Measurements from ENCODE around the gene ICA1. TPM values are rescaled to one million over a fixed set of nuclear protein-coding genes. Genes with fewer than 3 reads are reported as not detected.

ICA1 gene
- polyA plus RNA-seq, 3 donors: 3.2 to 7.0 (median 4.2) TPM

DNA sequence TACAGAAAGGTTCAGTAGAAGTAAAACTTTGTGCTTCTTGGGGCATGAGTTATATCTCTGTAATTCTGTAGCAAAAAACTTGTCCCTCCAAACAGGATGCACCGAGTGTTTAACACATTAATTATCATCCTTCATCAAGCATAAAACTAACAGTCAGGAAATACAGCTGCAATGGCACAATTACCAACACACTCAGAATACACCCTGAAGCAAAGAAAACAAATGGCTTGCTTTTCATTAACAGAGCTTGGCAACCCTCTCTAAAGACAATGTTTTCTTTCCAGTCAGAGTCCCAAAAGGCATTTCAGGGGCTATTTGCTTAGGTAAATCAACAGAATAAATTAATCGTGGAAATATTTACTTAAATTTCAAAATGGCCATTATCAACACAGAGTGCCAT lies 107.7 kb downstream of the ICA1 start:
- Histone ChIP-seq H3K9ac (ENCODE audit: insufficient read depth, low read length, poor library complexity, severe bottlenecking) (no peak overlapping the region), H3K4me2 (replicated peaks; ENCODE audit: extremely low read depth, low read length, poor library complexity, severe bottlenecking) (no peak overlapping the region), H3K4me3 (replicated peaks in 1 of 3; ENCODE audit: low read depth in 2 of 3, low read length in 3 of 3) (no peak overlapping the region), H3K4me1 (ENCODE audit: control insufficient read depth in 1 of 2, insufficient read depth in 2 of 2, low read length in 2 of 2) (peaks cover 11 to 15% of the 10 kb centered on the region in 2 donors), H2AFZ (ENCODE audit: insufficient read depth, low read depth, low read length, poor library complexity, severe bottlenecking) (no peak overlapping the region), H3K79me2 (ENCODE audit: insufficient read depth, low read length) (no peaks in the 10 kb centered on the region), H3K27ac (ENCODE audit: low read depth in 1 of 2, low read length in 2 of 2) (no peak overlapping the region), H4K20me1 (ENCODE audit: insufficient read depth, low read length) (no peaks in the 10 kb centered on the region), H3K27me3 (ENCODE audit: control insufficient read depth in 2 of 2, insufficient read depth in 2 of 2, low read length in 2 of 2) (no peaks in the 10 kb centered on the region), H3K36me3 (replicated peaks in 1 of 2; ENCODE audit: control insufficient read depth in 1 of 2, insufficient read depth in 2 of 2, low read length in 2 of 2) (no peaks in the 10 kb centered on the region), H3K9me3 (replicated peaks in 1 of 2; ENCODE audit: control insufficient read depth in 1 of 2, insufficient read depth in 1 of 2, low read length in 2 of 2) (no peaks in the 10 kb centered on the region)
- TF ChIP-seq, protein P1, sequence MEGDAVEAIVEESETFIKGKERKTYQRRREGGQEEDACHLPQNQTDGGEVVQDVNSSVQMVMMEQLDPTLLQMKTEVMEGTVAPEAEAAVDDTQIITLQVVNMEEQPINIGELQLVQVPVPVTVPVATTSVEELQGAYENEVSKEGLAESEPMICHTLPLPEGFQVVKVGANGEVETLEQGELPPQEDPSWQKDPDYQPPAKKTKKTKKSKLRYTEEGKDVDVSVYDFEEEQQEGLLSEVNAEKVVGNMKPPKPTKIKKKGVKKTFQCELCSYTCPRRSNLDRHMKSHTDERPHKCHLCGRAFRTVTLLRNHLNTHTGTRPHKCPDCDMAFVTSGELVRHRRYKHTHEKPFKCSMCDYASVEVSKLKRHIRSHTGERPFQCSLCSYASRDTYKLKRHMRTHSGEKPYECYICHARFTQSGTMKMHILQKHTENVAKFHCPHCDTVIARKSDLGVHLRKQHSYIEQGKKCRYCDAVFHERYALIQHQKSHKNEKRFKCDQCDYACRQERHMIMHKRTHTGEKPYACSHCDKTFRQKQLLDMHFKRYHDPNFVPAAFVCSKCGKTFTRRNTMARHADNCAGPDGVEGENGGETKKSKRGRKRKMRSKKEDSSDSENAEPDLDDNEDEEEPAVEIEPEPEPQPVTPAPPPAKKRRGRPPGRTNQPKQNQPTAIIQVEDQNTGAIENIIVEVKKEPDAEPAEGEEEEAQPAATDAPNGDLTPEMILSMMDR (IDR thresholded peaks at IDR 0.05): no peak
- H3K9me3 Mint-ChIP-seq: peaks cover 0 to 4% (median 1%) of the 10 kb centered on the region in 7 donors
- intact Hi-C loops (cut with micrococcal nuclease): no loop called here
- DNase-seq: no peak
- H3K27ac Mint-ChIP-seq: no peak overlapping the region
- H3K4me1 Mint-ChIP-seq: peaks cover 23% of the 10 kb centered on the region
- H3K4me3 Mint-ChIP-seq: no peak overlapping the region
- H3K36me3 Mint-ChIP-seq: peaks cover 13 to 19% of the 10 kb centered on the region in 2 donors
- WGBS (ENCODE audit: insufficient coverage): 0% methylated on average over 1 of the region's 2 CpGs
- H3K27me3 Mint-ChIP-seq (ENCODE audit: low read depth in 3 of 3): peaks cover 0 to 2% (median 0%) of the 10 kb centered on the region in 3 donors

DNA sequence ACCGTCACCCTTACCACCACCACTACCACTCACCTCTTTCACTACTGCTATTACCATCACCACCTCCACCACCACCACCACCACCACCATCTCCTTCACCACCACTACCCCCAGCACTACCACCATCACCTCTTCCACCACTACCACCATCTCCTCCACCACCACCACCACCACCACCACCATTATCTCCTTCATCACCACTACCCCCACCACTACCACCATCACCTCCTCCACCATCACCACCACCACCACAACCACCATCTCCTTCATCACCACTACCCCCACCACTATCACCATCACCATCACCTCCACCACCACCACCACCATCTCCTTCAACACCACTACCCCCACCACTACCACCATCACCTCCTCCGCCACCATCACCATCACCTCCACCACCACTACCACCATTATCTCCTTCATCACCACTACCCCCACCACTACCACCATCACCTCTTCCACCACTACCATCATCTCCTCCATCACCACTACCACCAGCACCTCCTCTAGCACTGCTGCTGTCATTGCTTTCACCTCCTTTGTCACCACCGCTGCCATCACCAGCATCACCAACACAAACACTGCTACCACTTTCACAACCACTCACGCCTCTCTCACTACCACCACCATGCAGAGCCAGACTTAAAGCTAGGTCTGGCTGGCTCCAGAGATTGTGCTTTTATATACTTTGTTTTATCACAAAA lies 109.3 kb downstream of the ICA1 start:
- H3K27ac Mint-ChIP-seq: no peak overlapping the region
- no peaks in the 10 kb centered on the region for H3K27me3 ChIP-seq (ENCODE audit: control insufficient read depth in 2 of 2, insufficient read depth in 2 of 2, low read length in 2 of 2)
- TF ChIP-seq, protein P1 (IDR thresholded peaks at IDR 0.05): no peak
- intact Hi-C loops (cut with micrococcal nuclease): no loop called here
- H3K27me3 Mint-ChIP-seq (ENCODE audit: low read depth in 3 of 3): peaks cover 0 to 2% (median 0%) of the 10 kb centered on the region in 3 donors
- H3K4me1 ChIP-seq (ENCODE audit: control insufficient read depth in 1 of 2, insufficient read depth in 2 of 2, low read length in 2 of 2): peaks cover 18 to 23% of the 10 kb centered on the region in 2 donors
- H3K4me2 ChIP-seq (replicated peaks; ENCODE audit: extremely low read depth, low read length, poor library complexity, severe bottlenecking): no peak overlapping the region
- peaks cover 13 to 19% of the 10 kb centered on the region in 2 donors for H3K36me3 Mint-ChIP-seq
- DNase-seq: peak in 1 of 3 donors; percentile 9
- no peak overlapping the region for H2AFZ ChIP-seq (ENCODE audit: insufficient read depth, low read depth, low read length, poor library complexity, severe bottlenecking)
- no peak overlapping the region for H3K27ac ChIP-seq (ENCODE audit: low read depth in 1 of 2, low read length in 2 of 2)
- H4K20me1 ChIP-seq (ENCODE audit: insufficient read depth, low read length): no peaks in the 10 kb centered on the region
- WGBS (ENCODE audit: insufficient coverage): 98% methylated on average over 4 of the region's 4 CpGs
- H3K9me3 Mint-ChIP-seq: peaks cover 0 to 4% (median 1%) of the 10 kb centered on the region in 7 donors
- no peaks in the 10 kb centered on the region for H3K36me3 ChIP-seq (replicated peaks in 1 of 2; ENCODE audit: control insufficient read depth in 1 of 2, insufficient read depth in 2 of 2, low read length in 2 of 2)
- no peak overlapping the region for H3K4me3 ChIP-seq (replicated peaks in 1 of 3; ENCODE audit: low read depth in 2 of 3, low read length in 3 of 3)
- peaks cover 26% of the 10 kb centered on the region for H3K4me1 Mint-ChIP-seq
- H3K4me3 Mint-ChIP-seq: no peak overlapping the region
- no peaks in the 10 kb centered on the region for H3K79me2 ChIP-seq (ENCODE audit: insufficient read depth, low read length)
- no peak overlapping the region for H3K9ac ChIP-seq (ENCODE audit: insufficient read depth, low read length, poor library complexity, severe bottlenecking)
- no peaks in the 10 kb centered on the region for H3K9me3 ChIP-seq (replicated peaks in 1 of 2; ENCODE audit: control insufficient read depth in 1 of 2, insufficient read depth in 1 of 2, low read length in 2 of 2)
